Mesothelial cell of epicardium (in vitro differentiated cells): ENCODE results near the gene MAFF. TPM values are rescaled to one million over a fixed set of nuclear protein-coding genes. Genes with fewer than 3 reads are reported as not detected.

Experiments used
- DNase-seq, 2 experiments: peaks; one replicate each; pipeline ENCODE4 v3.0.0; 2021; ENCODE audit warnings: low spot score in 2 of 2; ENCODE audit not compliant: unreplicated experiment in 2 of 2
- H3K27ac Mint-ChIP-seq: 2 replicates; pipeline ENCODE4 v1.8.0; 2021; ENCODE audit warnings: mixed read lengths
- H3K27me3 Mint-ChIP-seq: 2 replicates; pipeline ENCODE4 v1.8.0; 2021; ENCODE audit warnings: low read depth, mixed read lengths
- H3K36me3 Mint-ChIP-seq: 2 replicates; pipeline ENCODE4 v1.8.0; 2021; ENCODE audit warnings: mixed read lengths
- H3K4me1 Mint-ChIP-seq: 2 replicates; pipeline ENCODE4 v1.8.0; 2021; ENCODE audit warnings: mixed read lengths
- H3K4me3 Mint-ChIP-seq: 2 replicates; pipeline ENCODE4 v1.8.0; 2021; ENCODE audit warnings: mild to moderate bottlenecking, moderate library complexity, mixed read lengths
- H3K9me3 Mint-ChIP-seq: 2 replicates; pipeline ENCODE4 v1.8.0; 2021; ENCODE audit warnings: mixed read lengths
- total RNA-seq: library from RNA; stranded (reverse); gene quantifications from 3 replicates; pipeline ENCODE4 v1.2.1, GENCODE V29; 2021
- TF ChIP-seq, protein P1 (sequence below): fragments of 200-600 bp; sonication (generic); IDR thresholded peaks from one replicate; pipeline ENCODE4 v1.5.0; 2021; ENCODE audit warnings: antibody characterized with exemption; ENCODE audit not compliant: unreplicated experiment

The MAFF gene
- total RNA-seq, 1 donor from 2014 or later: 33.4 TPM

GRCh38 chr22:38170469-38170868 lies 31.3 kb upstream of the MAFF start:
- H3K9me3 Mint-ChIP-seq: no peaks in the 10 kb centered on the region
- DNase-seq: no peak
- no peaks in the 10 kb centered on the region for H3K27me3 Mint-ChIP-seq
- no peak overlapping the region for H3K4me3 Mint-ChIP-seq
- TF ChIP-seq, protein P1, sequence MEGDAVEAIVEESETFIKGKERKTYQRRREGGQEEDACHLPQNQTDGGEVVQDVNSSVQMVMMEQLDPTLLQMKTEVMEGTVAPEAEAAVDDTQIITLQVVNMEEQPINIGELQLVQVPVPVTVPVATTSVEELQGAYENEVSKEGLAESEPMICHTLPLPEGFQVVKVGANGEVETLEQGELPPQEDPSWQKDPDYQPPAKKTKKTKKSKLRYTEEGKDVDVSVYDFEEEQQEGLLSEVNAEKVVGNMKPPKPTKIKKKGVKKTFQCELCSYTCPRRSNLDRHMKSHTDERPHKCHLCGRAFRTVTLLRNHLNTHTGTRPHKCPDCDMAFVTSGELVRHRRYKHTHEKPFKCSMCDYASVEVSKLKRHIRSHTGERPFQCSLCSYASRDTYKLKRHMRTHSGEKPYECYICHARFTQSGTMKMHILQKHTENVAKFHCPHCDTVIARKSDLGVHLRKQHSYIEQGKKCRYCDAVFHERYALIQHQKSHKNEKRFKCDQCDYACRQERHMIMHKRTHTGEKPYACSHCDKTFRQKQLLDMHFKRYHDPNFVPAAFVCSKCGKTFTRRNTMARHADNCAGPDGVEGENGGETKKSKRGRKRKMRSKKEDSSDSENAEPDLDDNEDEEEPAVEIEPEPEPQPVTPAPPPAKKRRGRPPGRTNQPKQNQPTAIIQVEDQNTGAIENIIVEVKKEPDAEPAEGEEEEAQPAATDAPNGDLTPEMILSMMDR: no peak
- H3K4me1 Mint-ChIP-seq: peaks cover 5% of the 10 kb centered on the region
- H3K27ac Mint-ChIP-seq: no peak overlapping the region
- H3K36me3 Mint-ChIP-seq: peaks cover 11% of the 10 kb centered on the region

DNA sequence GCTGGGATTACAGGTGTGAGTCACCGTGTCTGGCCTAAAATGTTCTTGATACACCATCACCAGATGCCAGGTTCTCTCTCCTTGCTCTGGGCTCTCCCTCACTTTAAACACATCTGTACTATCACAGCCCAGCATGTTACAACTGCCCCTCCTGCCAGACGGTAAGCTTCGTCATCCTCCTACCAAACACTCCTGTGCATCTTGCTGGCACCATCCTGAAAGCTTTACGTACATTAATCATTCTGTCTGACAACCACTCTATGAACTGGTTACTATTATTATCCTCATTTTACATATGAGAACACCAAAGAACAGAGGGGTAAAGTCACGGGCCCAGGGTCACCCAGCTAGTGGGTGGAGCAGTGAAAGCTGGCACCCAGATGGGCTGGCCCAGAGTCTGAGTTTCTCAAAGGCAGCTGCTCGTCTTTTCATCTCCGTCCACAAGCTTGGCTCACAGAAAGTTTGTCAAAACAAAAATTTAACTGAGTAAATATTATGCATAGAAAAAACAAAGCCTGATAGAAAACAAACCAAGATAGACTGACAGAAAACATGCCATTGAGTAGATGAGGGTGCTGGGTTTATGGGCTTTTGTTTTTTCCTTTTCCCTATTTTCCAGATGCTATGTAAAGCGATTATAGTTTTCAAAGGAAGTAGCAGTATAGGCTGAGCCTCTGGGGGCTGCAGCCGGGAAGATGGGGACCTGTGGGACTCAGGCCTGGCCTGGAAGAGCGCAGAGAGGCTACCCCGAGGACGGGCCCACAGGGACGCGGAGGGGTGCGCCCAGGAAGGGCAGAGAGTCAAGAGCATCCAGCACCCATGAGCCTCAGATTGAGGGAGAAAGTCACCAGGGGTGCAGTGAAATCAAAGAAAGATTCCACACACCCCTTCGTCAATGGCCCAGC lies 29.6 kb upstream of the MAFF start:
- Mint-ChIP-seq H3K4me3 (no peak overlapping the region), H3K4me1 (peaks cover 5% of the 10 kb centered on the region), H3K27ac (no peak overlapping the region), H3K27me3 (no peaks in the 10 kb centered on the region), H3K36me3 (peaks cover 5% of the 10 kb centered on the region), H3K9me3 (no peaks in the 10 kb centered on the region)
- no peak for DNase-seq
- TF ChIP-seq, protein P1: no peak

DNA sequence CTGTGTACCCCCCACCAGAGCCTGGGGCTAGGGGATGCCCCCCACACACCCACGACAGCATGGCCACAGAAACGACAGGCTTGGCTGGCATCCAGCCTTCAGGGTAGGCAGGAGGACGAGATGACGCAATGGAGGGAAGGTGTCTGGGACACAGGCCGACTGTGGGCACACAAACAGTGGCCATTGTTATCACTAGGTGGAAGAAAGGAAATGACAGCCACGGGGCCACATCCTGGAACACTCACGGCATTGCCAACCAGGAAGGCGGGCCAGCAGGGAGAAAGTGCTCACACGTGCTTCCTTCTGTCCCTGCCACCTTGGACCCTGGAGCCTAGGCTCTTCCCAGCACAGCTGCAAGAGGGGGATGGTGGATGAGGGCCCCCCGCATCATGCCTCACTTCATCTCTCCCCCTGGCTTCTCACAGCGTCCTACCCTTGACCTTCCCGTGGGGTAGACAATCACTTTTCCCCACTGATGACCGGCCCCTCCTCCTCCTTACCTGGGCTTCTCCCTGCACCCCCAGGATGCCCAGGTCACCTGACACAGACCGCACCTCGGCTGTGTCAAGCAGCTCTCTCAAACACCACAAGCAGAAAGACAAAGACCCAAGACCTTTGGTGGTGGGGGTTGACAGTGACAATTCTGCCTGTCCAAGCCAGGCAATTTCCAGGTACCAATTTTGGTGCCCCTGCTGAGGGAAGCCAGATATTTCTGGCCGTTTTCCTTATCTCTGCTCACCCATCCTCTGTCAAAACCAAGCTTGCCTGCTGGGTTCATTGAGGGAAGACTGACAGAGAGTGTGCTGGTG lies 28.8 kb upstream of the MAFF start:
- no peak for DNase-seq
- TF ChIP-seq, protein P1: no peak
- no peaks in the 10 kb centered on the region for H3K9me3 Mint-ChIP-seq
- no peak overlapping the region for H3K27ac Mint-ChIP-seq
- peaks cover 2% of the 10 kb centered on the region for H3K36me3 Mint-ChIP-seq
- H3K27me3 Mint-ChIP-seq: no peaks in the 10 kb centered on the region
- peaks cover 6% of the 10 kb centered on the region for H3K4me1 Mint-ChIP-seq
- no peak overlapping the region for H3K4me3 Mint-ChIP-seq

DNA sequence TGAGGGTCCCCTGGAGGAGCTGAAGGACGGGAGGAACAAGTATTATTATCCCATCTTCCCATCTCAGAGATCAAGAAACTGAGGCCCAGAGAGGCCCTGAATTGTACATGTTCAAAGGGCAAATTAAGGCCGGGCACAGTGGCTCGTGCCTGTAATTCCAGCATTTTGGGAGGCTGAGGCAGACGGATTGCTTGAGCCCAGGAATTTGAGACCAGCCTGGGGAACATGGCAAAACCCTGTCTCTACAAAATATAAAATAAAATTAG lies 28.2 kb upstream of the MAFF start:
- TF ChIP-seq, protein P1: no peak
- DNase-seq: no peak
- Mint-ChIP-seq H3K36me3 (peaks cover 2% of the 10 kb centered on the region), H3K4me1 (peaks cover 7% of the 10 kb centered on the region), H3K4me3 (no peak overlapping the region), H3K27me3 (no peaks in the 10 kb centered on the region), H3K9me3 (no peaks in the 10 kb centered on the region), H3K27ac (no peak overlapping the region)

DNA sequence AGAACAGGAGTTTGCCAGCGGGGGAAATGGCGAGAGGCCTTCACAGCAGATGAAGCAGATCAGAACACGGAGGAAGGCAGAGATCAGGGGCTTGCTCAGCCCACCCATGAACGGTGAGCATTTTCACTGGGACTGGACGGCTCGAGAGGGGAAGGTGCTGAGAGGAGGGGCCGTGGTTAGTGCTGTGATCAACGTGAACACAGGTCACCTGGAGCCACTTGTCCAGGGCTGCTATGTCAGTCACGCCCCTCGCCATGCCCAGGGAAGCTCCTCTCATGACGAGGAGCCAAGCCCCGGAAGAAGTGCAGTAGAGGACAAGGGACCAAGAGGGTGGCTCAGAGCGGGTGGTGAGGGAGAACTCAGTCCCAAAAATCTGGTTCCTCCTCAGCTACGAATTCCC lies 27.2 kb upstream of the MAFF start:
- Mint-ChIP-seq H3K27me3 (no peaks in the 10 kb centered on the region), H3K9me3 (no peaks in the 10 kb centered on the region), H3K36me3 (no peaks in the 10 kb centered on the region), H3K4me1 (peaks cover 11% of the 10 kb centered on the region), H3K27ac (no peak overlapping the region), H3K4me3 (no peak overlapping the region)
- no peak for DNase-seq
- TF ChIP-seq, protein P1: no peak
